GM19395 (cell line): Measurements from ENCODE around the gene TRAPPC6A.

Experiments used
- ATAC-seq: cut with Tn5 transposase; IDR thresholded peaks from one replicate; pipeline ENCODE4 v1.9.1; 2021; ENCODE audit warnings: mild to moderate bottlenecking, moderate library complexity; ENCODE audit not compliant: unreplicated experiment

TRAPPC6A gene

DNA sequence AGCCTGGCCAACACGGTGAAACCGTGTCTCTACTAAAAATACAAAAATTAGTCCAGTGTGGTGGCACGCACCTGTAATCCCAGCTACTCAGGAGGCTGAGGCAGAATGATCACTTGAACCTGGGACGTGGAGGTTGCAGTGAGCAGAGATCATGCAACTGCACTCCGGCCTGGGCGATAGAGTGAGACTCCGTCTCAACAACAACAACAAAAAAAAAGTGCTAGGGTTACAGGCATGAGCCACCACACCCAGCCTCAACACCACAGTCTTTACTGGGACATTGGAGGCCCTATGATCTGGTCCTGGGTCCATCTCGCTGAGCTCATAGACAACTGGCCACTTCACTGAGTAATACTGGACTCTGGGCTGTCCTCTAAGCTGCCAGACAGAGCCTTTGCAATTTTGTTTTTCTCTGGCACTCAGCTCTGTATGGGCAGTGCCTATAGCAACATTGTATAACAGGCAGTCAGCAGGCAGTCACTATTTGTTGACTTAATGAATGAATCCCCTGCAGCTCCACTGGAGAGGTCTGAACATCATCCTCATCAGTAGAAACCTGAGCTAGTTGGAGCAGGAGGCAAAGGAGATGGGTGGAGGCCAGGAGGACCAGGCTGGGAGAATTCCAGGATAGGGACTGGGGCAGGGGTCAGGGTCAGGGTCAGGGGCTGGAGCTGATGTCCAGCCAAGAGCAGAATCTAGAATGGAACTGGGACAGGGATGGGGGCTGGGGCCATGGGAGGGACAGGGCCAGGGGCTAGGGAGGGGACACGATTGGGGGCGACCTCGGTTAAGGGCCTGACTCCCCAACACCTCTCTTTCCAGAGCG lies 8.7 kb upstream of the TRAPPC6A start:
- ATAC-seq, result no peak

DNA sequence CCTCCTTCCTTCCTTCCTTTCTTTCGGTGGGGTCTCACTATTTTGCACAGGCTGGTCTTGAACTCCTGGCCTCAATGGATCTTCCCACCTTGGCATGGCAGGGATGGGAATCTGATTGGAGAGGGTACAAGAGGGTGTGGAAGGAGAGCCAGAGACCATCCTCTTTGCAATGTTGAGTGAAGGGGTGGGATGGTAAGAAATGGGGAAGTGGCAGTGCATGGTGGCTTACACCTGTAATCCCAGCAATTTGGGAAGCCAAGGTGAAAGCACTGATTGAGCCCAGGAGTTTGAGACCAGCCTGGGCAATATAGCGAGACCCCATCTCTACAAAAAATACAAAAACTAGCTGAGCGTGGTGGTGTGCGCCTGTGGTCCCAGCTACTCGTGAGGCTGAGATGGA lies 6.1 kb upstream of the TRAPPC6A start:
- ATAC-seq, result no peak

DNA sequence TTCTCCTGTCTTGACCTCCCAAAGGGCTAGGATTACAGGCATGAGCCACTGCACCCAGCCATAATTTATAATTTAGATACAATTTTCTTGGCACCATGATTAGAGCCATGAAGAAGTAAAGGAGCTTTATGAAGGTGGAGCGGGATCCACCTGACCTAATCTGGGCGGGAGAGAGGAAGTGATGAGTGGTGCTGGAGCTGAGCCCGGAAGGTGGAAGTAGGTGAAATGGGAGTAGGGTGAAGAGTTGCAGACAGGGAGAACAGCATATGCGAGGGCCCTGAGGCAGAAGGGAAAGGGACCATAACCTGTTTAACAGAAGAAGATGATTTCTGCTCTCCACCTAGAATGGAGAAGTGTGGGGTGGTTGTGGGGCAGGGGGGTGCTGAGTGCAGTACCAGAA lies 4.7 kb upstream of the TRAPPC6A start:
- ATAC-seq, result no peak

DNA sequence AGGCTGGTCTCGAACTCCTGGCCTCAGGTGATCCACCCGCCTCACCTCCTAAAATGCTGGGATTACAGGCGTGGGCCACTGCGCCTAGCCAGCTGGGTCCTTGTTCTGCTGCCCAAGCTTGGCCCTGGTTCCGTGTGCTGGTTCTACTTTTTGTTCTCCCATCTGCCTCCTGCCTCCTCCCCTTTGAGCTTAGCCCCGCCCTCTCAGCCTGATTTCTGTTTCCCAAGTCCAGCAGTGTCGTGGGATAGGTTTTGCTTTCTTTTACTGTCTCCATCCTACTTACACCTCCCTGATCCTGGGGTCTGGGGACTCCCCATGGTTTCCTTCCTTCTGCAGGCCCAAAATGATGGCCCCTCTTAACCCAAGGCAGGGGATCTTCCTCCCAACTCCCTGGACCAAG lies 2.9 kb upstream of the TRAPPC6A start:
- no peak for ATAC-seq

DNA sequence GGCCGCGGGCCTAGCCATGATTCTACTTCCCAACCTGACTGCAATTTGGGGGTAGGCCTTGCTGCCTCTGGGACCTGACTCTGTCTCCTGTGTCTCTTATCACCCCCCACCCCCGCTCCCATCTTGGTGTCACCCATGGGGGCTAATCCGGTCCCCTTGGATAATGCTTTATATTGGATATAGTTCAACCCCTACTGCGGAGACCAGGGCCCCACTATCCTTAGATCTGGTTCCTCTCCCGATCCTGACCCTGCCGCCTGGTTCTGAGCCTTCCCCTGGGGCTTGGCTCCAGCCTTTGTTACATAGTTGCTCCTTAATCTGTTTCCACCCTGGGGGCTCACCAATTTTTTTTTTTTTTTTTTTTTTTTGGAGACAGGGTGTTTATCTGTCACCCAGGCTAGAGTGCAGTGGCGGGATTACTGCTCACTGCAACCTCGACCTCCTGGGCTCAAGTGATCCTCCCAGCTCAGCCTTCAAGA lies 1.9 kb upstream of the TRAPPC6A start:
- ATAC-seq, result no peak

DNA sequence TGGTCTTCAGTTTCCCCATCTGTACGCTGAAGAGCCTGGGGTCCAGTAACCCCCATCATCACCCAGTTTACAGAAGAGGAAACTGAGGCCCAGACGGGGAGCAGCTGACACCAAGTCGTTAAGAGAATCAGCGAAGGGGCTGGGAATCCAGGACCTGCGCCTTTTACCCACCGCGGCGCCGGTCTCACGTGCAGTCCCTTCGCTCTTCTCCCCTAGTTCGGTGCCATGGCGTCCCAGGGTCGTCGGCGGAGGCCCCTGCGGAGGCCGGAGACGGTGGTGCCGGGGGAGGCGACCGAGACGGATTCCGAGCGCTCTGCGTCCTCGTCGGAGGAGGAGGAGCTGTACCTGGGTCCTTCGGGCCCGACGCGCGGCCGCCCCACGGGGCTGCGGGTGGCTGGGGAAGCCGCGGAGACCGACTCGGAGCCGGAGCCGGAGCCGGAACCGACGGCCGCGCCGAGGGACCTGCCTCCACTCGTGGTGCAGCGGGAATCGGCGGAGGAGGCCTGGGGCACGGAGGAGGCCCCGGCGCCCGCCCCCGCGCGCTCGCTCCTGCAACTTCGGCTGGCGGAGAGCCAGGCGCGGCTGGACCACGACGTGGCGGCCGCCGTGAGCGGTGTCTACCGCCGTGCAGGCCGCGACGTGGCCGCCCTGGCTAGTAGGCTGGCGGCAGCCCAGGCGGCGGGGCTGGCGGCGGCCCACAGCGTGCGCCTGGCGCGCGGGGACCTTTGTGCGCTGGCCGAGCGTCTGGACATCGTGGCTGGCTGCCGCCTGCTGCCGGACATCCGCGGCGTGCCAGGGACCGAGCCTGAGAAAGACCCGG lies 1.2 kb upstream of the TRAPPC6A start:
- ATAC-seq, result no peak

DNA sequence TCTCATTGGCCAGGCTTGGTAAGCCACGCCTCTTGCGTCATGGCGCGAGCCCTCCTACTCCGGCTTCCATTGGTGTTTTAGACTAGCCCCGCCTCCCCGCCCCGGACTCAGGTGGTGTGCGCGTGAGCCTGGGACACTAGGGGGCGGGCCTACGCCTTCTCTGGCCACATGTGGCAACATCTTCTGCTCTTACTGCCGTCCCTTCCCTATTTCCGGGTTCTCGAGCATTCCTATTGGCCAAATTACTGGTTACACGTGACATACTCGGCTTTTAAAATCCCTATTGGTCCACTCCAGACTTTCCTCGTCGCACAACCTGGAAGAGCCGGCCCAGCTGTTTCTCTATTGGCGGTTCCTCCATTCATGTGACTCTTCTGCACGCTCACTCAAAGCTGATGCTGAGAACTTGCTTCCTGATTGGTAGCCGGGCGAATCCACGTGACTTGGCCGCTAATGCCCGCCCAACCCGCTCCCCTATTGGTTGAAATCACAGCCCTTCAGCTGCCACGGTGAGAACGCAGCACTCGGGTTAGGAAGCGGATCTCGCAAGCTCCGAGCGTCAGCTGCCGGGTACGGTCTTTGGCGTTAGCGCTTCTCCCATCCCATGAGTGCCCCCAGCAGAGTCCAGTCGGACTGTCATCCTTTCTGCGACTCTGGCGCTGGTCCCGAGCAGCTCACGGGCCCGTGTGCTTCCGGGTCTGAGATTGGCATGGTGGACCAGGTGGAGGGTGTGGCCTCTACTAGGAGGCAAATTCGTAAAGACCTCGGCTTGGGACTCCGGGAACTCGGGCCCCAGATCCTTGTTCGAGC lies 430 bp upstream of the TRAPPC6A start, which contains the start of gene BLOC1S3:
Gene BLOC1S3, plus strand, starts transcription at position 523 of the 810 bp plus-strand sequence. CDS start 513 bp downstream, outside the sequence.
- ATAC-seq, result peak; percentile 81

DNA sequence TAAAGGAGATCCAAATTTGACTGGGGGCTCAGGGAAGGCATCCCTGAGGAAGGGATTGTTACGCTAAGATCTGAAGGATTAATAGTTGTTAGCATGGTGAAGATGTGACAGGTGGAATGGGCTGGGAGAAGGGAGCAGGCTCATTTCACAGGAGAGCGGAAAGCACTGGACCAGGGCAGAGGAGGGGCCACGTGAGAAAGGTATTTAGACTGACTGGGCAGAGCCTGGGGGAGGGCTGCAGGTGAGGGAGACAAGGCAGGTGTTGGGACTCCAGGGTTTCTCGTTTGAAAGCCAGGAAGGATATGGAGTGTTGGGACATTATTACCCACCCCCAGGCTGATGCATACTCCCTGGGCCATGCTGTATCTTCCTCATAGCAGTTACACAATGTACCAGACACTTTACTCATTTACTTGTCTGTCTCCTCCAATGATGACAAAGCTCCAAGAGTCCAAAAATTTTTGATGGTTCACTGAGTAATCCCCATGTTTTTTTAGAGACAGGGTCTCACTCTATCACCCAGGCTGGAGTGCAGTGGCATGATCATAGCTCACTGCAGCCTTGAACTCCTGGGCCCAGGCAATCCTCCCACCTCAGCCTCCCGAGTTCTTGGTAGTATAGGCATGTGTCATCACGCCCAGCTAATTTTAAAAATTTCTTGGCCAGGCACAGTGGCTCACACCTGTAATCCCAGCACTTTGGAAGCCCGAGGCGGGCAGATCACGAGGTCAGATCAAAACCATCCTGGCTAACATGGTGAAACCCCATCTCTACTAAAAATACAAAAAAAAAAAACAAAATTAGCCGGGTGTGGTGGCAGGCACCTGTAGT lies 2.3 kb downstream of the TRAPPC6A start:
- ATAC-seq, result no peak

DNA sequence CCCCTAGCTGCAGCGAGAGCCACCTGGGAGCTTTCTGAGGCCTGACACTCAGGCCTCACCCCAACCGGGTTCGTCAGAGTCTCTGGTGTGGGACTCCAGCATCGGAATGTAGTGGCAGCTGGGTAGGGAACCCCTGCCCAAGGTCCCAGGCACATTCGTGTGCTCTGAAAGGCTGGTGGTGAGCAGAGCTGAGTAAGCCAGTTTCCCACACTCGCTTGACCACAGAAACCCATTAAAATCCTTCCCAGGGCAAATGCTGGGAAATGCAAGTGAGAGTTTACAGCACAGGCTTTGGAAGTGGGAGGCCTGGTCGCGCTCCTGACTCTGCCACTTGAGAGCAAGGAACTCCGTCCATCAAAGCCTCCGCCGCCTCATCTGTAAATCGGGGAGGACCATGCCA lies 4.2 kb downstream of the TRAPPC6A start:
- ATAC-seq, result no peak

DNA sequence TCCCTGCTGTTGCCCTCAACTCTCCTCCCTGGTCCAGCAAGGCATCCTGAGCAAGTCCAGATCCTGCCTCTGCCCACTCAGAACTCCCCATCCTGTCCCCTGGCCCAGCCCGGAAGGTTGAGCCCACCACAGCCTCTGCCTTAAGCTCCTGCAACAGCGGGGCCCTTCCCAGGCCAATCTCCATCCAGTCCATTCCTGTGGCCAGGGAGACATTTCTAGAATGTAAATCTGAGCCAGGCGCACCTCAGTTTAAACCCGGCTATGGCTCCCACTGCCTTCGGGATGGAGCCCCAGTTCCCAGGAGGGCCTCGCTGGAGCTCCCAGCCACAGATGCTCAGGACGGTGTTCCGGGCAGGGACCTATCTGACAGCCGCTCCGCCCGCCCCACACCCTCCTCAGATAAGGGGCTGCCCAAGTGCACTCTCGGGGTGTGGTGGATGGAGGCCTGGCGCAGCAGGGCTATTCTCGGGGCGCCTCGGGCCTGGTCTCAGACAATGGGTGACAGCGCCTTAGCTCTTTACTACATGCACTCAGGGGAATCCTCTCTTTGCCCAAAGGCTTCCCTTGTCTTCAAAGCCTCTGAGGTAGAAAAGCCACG lies 5.3 kb downstream of the TRAPPC6A start:
- ATAC-seq, result no peak

DNA sequence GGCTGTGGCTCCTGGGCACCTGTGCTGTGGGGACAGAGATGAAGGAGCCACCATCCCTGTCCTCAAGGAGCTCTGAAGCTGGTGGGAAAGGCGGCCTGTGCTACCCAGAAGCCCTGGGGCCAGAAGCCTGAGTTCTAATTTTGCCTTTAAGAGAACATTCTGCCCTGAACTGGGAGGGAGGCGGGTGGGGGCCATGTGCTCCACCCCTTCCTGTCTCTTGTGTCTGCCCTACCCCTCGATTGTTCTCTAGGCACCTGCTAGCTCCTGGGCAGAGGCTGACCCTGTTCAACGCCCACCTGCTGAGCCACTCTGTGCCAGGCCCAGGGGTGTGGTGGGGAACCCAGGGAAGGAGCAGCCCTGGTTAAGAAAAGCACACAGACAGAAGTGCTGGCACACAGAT lies 5.9 kb downstream of the TRAPPC6A start:
- ATAC-seq, result no peak

DNA sequence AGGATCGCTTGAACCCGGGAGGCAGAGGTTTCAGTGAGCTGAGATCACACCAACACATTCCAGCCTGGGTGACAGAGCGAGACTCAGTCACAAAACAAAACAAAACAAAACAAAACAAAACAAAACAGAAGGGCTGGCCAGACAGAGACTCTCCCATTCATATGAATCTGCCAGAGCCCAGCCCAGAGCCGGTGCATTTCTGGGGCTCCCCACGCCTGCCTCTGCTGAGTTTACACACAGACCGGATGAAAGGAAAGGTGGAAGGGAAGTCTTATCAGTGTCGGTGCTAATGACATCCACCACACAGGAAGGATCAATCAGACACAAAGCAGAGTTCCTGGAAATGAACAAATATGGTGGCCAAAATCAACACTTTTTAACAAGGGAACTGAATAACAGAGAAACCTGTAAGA lies 6.8 kb downstream of the TRAPPC6A start:
- no peak for ATAC-seq

DNA sequence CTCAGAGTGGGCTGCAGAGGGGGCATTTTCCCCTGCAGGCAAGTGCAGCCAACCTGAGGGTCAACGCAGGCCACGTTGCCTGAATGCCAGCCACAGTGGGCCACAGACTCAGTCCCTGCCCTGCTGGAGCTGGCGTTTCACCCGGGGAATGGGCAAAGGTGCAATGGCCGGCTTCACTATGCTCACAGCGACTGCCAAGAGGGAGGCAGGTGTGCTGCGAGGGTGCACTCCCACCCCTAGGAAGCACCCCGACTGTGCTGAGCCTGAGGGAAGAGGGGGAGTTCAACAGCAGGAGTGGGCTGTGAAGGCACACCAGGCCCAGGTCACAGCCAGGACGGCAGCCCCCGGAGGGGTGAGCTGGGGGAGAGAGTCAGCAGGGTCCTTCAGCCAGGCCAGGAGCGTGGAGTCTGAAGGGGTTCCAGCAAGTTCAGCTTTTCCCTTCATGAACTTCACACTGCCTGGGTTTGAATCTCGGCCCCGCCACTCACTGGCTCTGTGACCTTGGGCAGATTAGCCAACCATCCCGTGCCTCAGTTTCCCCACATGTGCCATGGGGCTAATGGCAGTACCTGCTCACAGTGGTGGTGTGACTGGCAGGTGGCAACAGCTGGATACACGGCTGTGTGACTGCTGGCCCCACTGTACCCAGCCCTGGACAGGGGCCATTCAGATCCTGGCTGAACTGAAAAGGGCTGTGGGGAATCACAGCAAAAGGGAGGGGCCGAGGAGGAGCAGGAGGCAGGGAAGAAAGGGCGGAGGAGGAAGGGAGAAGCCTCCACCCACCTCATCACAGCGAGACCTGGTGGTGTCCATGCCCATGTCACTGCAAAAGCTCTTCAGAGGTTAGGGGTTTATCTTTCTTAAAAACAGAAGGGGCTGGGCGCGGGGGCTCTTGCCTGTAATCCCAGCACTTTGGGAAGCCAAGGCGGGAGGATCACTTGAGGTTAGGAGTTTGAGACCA lies 7.6 kb downstream of the TRAPPC6A start:
- ATAC-seq, result no peak

DNA sequence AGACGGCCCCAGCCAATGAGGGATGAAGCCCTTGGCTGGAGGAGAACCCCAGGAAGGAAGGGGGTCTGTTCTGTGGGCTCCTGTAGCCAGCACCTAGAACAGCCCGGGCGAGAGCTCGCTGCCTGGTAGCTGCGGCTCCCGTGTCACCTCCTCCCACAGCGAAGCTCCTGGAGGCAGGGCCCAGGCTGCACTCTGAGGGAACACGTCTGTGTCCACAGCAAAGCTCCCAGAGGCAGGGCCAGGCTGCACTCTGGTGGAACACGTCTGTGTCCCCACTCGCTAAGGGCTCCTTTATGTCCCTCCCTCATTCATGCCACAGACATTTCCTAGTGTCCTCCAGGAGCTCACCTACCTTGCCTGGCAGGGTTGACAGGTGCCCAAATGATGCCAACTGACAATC lies 8.4 kb downstream of the TRAPPC6A start:
- no peak for ATAC-seq

DNA sequence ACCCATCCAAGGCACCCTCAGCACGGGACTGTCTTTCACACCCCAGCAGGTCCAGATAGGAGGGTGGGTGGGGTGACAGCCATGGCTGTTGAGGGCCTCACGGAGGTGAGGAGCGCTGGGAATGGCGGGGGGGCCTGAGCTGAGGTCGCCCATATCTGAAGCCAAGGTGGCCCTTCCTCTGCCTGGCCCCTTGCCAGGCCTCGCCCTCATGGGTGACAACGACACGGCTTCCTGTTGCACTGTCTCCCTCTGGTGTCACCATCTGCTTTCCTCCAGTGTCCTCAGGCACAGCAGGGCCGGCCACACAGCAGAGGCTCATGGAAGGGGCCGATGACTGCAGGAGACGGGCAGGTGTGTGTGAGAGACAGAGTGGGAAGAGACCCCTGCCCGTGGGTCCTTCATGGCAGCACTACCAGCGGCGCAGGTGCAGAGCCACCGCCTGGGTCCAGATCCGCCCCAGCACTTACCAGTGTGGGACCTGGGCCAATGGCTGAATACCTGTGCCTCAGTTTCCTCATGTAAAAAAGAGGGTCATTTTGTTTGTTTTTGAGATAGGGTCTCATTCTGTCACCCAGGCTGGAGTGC lies 9.2 kb downstream of the TRAPPC6A start:
- ATAC-seq, result no peak

DNA sequence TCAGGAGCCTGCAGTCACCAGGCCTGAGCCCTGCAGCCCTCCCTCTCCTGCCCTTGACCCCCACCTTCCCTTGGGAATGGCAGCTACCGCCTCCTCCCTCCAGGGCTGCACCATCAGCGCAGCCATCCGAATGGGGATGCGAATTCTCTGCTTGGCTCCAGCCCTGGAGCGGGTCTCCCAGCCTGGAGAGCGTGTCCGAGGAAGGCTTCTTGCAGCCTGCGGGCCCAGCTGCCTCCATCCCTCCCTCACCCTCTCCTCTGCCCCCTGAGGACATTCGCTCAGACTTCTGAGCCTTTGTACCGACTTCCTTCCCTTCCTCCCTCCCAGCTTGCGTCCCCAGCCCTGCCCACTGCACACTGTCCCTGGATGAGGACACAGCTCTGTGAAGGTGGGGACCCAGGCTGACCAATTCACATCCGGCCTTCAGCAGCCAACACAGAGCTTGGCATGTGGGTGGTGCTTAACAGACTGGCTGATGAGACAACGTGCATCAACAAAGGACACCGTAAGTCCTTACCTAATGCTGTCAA lies 11.2 kb downstream of the TRAPPC6A start:
- no peak for ATAC-seq

DNA sequence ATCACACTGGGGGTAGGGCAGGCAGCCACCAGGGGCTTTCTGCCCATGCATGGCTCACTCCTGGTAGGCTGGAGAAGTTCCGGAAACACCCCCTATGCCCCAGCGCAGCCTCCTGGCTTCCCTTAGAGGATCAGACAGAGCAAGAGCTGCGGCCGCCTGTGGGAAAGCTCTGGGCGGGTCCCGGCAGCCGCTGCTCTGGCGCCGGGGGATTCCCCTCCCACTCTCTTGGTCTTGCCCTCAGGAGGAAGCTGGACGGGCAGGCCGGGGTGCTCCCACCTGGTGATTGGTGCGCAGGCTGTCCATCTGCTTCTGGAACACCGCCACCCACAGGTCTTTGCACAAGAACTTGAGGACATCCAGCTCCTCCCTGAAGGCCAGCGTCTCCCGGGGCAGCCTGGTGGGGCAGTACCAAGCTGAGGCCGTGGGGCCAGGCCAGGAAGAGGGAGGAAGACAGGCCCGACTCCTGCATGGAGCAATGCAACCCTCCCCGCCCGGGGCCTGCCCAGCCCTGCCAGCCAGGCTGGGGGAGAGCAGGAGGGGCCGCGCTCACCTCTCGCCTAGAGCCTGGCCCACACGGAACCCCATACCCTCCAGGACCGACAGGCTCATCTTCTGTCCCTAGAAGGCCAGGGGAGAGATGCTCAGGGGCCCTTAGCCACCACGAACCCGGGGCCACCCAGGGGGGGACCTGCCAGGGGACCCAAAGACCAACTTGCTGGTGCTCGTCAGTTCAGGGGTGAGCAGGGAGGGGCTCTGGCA lies 13.3 kb downstream of the TRAPPC6A start:
- ATAC-seq, result peak; percentile 86
